ENCODE data around the gene DNAJC5. TPM values are rescaled to one million over a fixed set of nuclear protein-coding genes. Genes with fewer than 3 reads are reported as not detected.

DNAJC5 gene
- total RNA-seq, 1 experiment from 2014 or later = 28.5 TPM

- ChIA-PET POLR2A (no interaction called here), CTCF (no interaction called here)
- no peak overlapping the region for H3K27ac Mint-ChIP-seq
- no peaks in the 10 kb centered on the region for H3K27me3 Mint-ChIP-seq (ENCODE audit: low read depth)
- no peak overlapping the region for H3K4me3 Mint-ChIP-seq
- no peak for ATAC-seq
- H3K36me3 Mint-ChIP-seq = no peaks in the 10 kb centered on the region
- no peak for DNase-seq (ENCODE audit: low spot score)
- H3K4me1 Mint-ChIP-seq = peaks cover 15% of the 10 kb centered on the region
- H3K9me3 Mint-ChIP-seq = no peaks in the 10 kb centered on the region
- no peak for TF ChIP-seq AFF4 (CRISPR knock-in tag; IDR thresholded peaks at IDR 0.05; ENCODE audit: borderline replicate concordance)
- no peak for TF ChIP-seq PRDM15 (CRISPR knock-in tag; IDR thresholded peaks at IDR 0.05)
- TF ChIP-seq AR (CRISPR knock-in tag; IDR thresholded peaks at IDR 0.05) = no peak
- no peak for TF ChIP-seq ATF1 (CRISPR knock-in tag; IDR thresholded peaks at IDR 0.05)
- no peak for TF ChIP-seq TEAD4 (CRISPR knock-in tag; IDR thresholded peaks at IDR 0.05)
- TF ChIP-seq ZNF416 (CRISPR knock-in tag; IDR thresholded peaks at IDR 0.05) = no peak
- no peak for TF ChIP-seq TCF7 (CRISPR knock-in tag; IDR thresholded peaks at IDR 0.05; ENCODE audit: low read depth)
- TF ChIP-seq GABPB1 (CRISPR knock-in tag; IDR thresholded peaks at IDR 0.05) = no peak
- TF ChIP-seq ERG (CRISPR knock-in tag; IDR thresholded peaks at IDR 0.05) = no peak
- no peak for TF ChIP-seq ARID4B (CRISPR knock-in tag; IDR thresholded peaks at IDR 0.05; ENCODE audit: borderline replicate concordance)
- TF ChIP-seq ZNF232 (CRISPR knock-in tag; IDR thresholded peaks at IDR 0.05) = no peak
- no peak for TF ChIP-seq ZNF425 (CRISPR knock-in tag; conservative IDR thresholded peaks at IDR 0.05)
- no peak for TF ChIP-seq ZBTB43 (CRISPR knock-in tag; IDR thresholded peaks at IDR 0.05)
- TF ChIP-seq ETV6 (CRISPR knock-in tag; IDR thresholded peaks at IDR 0.05) = no peak
These were observed 3.1 kb downstream of the DNAJC5 start for GRCh38 chr20:63897978-63898561.
